GM18520 (cell line): Measurements from ENCODE around the gene PLXNA4.

Experiments
- ATAC-seq: cut with Tn5 transposase; IDR thresholded peaks from one replicate; pipeline ENCODE4 v1.9.1; 2021; ENCODE audit not compliant: unreplicated experiment

Gene PLXNA4

DNA sequence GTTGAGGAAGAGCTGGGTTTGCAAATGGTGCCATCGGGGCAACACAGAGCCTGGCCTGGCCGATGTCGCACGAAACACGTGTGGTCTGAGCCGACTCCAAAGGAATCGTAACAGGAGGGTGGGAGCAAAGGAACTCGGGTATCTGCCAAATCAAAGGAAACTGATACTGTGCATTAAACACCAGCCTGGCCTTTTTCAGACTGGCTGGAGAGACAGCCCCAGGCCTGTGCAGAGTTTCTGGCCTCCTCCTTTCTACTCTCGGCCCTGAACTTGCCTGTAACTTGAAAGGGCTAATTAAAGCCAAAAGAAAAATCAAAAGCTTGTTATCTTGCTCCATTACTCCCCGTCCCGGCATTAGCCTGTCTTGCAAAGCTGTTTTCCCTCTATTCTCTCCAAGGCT is 71.4 kb downstream of the PLXNA4 start:
- ATAC-seq, result no peak

DNA sequence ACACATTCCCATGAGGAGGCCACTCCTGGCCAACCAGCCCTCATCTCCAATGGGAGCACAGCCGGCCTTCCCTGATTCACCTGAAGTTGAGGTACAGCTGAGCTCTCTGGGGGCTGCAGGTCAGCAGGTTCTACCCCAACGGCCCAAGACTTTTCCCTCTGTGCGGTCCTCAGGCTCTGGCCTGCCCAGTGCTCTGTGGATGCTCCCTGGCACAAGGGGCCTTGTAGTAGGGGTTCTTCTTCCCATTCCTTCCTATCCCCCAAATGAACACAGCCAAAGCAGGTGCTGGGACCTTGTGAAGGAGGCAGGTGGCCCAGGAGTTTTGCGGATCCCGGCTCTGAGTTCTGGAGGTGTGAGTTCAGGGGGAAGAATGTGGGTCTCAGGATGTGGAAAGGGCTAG is 72.2 kb downstream of the PLXNA4 start:
- no peak for ATAC-seq

DNA sequence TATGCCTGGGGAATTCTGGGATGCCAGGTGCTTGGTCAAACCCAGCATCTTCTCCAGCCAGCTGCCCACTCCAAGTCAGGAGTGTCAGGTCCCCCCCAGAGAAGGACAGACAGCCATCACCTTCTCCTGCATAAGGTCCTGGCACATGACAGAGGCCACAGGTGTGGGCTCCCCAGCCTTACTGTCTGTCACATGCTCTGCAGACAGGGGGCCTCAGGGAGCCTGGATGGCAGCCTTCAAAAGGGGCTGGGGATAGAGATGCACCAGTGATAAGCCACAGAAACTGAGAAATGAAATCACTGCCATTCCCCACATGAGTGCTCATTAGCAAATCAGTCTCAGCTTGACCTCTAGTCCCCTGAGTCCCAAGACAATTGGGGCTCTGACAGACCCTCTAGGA is 72.9 kb downstream of the PLXNA4 start:
- ATAC-seq, result no peak

DNA sequence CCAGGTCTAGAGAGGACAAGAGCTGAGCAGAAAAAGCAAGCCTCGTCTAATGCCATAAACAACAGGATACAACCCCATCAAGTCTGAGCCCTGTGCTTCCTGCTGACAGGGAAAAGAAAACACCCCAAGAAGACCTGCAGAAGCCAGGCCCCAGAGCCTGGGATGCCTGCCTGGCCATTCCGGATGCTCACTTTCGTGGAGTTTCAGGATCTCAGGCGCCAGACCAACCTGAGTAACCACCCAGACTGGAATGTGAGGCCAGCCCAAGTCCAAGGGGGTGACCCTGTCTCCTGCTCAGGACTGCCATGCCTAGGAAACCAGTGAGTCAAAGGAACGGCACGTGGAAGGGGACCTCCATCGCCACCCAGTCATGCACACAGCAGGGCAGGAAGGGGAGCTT is 74.3 kb downstream of the PLXNA4 start:
- ATAC-seq, result no peak

DNA sequence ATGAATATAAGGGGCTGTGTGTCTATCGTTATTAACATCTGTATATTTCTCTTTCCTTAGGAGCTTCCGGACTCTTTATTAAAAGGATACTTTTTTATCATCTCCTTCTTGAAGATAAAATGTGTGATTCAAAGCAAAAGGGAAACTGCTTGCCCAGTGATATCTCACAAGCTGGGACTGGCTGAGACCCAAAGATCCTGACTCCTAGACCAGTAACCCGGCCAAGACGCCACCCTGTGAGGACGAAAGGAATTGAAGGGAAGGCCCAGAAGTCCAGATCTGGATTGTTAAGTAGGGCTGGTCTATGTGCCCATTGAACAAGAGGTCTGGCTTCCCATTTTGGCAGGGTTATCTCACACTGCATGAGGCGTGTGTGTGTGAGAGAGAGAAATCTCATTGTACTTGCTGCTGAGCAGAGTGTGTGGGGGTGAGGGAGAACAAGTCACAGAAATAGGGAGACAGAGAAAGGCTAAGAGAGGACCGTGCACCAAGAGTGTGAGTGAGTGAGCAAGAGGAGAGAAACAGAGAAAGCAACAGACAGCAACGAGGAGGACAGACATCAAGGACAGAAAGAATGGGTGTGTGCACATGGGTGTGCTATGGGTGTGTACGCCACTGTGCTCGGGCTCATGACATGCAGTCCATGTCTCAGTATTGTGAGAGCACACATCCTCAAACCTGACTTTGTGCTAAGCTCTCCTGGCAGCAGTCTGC is 75.4 kb downstream of the PLXNA4 start:
- ATAC-seq, result no peak

DNA sequence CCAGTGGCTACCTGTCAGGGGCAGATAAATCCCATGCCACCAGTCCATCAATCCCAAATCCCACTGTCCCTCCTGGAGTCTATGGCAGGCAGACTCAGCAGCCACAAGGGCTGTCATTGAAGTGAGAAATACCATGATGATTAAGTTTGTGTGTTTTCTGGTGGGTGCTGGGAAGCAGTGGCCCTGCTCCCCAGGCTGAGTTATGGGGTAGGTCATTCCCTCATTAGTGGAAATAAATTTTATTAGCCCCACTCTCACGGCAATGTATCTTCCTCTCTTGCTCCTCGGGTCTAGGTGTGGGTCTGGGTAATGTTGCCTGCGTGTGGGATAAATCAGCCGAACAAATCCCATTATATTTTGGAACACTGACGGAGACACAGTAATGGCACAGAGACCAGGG is 76.8 kb downstream of the PLXNA4 start:
- no peak for ATAC-seq

DNA sequence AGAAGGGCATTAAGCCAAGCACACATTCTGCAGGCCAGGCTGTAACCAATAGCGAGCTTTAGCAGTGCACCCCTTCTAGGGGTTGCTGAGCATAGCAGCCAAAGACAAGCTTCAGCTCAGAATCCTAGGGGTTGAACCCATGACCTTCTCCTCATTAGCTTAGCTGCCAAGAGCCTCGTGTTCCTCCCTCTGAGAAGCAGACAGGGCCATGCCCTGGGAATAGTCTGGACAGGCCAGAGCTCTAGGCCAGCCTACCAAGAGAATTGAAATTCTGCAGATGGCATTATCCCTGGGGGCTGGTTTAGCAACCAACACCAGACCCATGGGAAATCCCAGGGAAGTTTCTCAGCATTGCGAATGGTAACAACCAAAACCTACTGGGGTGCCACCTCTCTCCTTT is 77.2 kb downstream of the PLXNA4 start:
- ATAC-seq, result no peak

DNA sequence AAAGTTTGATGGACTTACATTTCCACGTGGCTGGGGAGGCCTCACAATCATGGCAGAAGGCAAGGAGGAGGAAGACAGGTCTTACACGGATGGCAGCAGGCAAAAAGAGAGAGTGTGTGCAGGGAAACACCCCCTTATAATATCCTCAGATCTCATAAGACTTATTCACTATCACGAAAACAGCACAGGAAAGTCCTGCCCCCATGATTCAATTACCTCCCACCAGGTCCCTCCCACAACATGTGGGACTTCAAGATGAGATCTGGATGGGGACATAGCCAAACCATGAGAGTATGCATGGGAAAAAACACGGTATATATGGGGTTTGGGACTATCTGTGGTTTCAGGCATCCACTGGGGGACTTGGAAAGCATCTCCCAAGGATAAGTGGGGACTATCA is 78.0 kb downstream of the PLXNA4 start:
- no peak for ATAC-seq

DNA sequence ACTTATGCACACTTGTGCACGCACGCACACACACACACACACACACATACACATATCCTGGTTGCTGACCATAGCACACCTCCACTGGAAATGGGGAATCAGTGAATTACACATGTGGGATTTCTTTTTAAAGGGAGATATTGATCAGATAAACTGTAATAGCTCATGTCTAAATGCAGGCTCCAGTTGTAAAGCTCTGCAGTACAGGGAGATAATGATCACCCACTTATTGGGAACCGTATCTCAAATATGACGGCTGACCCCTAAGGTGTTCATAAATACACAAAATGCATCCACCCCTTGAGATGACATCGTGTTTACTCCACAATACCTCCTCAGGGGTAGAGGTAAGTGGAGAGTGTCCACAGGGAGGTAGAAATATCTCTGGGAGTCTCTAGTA is 79.2 kb downstream of the PLXNA4 start:
- no peak for ATAC-seq

DNA sequence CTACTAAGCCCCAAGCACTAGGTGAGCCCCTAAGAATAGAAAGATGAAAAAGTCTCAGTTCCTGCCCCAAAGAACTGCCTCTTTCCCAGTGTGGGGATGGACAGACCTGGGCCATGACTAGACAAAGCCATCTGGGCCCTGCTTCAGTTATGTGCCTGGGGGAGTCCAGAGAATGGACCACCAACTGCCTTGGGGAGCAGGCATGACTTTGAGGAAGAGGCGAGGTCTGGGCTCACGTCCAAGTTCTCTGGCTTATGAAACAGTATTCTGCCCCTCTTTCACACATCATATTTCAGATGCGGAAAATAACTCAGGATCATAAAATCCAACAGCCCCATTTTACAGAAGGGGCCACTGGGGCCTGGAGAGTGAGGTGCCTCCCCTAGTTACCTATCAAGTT is 80.3 kb downstream of the PLXNA4 start:
- ATAC-seq, result no peak

DNA sequence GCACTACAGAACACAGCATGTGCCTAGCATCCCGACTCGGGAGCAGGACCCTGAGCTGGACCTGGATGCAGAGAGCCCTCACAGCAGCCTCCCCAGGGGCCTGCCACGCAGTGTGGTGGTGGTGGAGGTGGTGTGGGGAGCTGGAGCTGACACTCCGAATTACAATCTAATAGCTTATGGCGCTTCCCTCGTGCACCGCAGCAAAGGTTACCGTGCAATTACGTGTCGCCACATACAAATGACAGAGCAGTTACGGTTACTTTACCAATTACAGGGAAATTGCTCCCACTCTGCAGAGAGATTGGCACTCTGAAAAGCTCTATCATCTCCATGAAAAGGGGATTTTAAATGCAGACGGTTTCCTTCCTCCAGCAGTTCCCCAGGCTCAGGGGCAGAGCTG is 81.8 kb downstream of the PLXNA4 start:
- no peak for ATAC-seq

DNA sequence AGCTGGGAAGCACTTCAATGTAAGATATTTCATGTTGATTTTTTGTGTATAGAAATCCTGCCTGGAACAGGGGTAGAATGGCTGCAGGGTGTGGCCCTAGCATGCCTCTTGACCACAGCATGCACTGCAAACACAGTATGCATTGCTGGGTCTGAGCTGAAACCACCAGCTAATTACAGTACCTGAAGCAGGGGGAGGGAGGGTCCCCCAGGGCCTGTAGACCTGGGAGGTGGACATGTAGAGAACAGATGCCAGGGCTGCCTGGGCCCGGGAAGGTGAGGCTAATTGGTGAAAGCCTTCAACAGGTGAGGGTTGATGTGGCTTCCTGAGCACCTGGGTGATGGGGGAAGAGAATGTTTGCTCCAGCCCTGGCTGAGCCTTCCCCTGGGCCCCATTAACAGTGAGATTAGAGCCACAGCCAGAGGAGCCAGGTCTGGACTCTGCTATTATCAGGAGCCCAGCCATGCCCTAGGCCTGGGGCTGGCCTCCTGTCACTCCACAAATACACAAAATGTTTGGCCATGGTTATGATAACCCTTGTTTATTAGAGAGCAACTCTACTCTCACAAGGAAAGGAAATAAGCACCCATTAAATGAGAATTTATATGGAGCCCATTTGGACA is 83.3 kb downstream of the PLXNA4 start:
- no peak for ATAC-seq

DNA sequence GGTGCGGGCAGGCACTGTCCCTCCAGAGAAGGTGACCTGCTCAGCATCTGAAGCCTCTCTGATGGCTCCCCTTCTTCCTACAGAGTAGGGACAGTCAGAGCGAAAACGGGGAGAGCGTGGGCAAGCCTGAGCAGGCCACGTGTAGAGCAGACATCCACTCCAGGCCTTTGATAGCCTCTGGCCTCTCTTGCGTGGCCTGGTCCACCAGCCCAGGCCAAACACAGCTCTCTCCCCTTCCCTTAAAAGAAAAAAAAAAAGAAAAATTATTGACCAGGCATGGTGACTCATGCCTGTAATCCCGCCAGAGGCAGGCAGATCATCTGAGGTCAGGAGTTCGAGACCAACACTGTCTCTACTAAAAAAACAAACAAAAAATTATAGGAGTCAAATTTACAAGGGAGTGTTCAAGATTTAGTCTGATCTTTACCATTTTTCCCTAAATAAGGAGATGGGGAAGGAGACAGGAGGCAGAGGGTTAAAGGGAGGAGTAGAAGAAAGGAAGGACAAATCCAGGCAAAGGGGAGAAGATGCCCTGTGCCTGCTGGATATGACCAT is 84.8 kb downstream of the PLXNA4 start:
- no peak for ATAC-seq

DNA sequence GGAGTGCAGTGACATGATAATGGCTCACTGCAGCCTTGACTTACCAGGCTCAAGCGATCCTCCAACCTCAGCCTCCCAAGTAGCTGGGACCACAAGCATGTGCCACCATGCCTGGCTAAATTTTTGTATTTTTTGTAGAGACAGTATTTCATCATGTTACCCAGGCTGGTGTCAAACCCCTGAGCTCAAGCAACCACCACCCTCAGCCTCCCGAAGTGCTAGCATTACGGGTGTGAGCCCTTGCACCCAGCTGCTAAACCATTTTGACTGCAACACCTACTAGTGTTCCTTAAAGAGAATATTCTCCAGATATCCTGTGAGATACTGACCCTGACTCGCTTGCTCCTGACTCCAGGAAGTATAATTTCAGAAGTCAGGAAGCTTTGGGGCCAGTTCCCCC is 85.8 kb downstream of the PLXNA4 start:
- ATAC-seq, result no peak

DNA sequence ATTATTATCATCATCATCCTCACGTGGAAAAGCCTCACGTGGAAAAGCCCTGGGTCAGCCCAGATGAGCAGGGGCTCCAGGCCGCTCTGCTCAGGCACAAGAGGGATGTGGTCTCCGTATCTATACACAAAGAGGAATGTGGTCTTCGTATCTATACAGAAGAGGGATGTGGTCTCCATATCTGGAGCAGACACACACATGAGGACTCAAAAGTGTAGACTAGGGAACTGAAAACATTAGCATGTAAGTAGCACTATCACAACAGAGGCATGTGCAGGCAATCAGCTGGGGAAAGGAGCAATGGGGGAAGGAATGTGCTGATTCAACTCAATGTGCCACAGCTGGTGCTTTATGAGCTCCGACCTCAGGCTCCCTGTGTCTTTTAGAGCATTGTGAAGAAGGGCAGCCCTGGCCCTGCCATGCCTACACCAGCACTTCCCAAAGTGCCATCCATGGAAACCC is 86.5 kb downstream of the PLXNA4 start:
- no peak for ATAC-seq

DNA sequence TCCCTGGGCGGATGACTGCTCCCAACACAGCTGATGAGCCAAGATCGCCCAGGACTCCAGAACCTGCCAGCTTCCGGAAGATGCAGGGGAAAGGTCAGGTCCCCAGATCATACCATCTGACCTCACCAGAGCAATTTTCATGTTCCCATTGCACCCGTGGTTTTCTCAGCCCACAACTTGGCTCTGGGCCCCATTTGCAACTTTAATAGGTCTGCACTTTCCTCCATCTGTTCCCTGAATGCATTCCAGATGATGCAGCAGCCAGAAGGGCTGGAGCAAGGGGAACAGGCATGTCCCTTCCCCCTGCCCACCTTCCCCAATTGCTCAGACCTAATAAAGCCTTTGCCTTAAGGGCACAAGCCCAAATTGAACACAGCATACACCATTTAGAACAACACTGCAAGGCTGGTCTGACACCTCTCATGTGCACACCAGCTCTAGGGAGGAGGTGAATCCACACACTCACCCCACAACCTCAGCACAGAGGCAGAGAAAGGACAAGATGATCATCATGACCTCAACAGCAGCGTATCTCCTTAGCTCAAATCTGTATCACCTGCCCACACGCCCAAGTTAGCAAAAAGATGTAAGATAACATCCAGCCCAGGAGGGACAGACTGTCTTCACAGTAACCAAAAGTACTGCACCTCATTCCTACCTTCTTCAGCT is 87.5 kb downstream of the PLXNA4 start:
- no peak for ATAC-seq

DNA sequence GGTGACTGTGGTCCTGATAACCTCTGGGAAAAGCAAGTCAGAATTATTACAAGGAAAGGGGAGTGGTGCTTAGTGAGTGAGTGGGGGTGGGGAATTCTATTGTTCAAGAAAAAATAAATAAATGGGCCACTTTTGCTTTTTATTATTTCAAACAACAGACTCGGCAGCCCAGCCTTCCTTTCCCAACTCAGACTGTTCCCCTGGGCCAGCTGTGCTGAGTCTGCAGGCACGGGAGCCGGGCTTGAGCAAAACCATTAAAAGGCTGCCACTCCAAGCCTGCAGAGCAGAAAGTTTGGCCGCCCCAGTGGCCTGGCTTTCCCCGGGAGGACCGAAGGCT is 90.0 kb downstream of the PLXNA4 start:
- no peak for ATAC-seq

DNA sequence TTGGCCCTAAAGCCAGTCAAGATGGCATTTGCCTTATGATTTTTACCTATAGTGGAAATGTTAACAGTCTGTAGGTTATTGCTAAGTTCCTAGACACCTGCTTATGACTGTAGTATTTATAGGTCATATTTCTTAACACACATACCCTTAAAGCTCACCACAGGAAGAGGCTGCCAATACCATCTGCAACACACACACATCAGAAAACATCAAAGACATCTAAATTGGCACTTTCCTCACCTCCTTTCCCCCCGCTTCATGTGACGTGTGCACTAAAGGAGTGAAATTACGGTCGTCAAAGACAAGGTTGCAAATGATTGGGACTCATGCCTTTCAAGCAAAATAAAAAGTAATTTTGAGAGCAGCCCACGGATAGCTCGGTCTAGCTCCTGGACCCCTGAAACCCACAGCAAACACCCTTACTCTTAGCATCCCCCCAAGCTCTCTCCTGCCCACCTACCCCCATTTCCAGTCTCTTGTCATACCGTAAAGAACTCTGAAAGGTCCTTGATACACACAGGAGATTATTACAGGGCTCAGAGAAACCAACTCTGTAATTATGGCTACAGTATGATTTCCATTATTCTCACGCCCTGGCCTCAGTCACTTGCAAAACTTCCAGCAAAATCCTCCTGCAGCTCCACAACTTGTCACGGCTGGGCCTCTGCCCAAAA is 90.5 kb downstream of the PLXNA4 start:
- ATAC-seq, result no peak

DNA sequence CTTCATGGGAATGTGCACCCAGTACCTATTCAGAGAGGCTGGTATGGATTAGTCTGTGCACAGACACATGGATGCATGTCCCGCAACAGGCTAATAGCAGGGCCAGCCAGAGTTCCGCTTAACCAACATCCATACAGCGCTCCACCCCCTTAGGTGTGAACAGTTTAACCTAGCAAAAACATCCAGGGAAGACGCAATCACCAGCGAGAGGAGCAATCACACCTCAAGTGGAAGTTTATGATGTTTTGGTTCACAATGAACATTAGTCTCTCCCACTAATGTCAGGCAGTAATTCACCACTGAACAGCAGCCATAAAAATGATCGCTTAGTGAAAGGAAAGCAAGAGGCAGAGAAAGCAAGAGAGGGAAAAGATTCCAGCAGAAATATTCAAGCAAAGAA is 91.1 kb downstream of the PLXNA4 start:
- no peak for ATAC-seq

DNA sequence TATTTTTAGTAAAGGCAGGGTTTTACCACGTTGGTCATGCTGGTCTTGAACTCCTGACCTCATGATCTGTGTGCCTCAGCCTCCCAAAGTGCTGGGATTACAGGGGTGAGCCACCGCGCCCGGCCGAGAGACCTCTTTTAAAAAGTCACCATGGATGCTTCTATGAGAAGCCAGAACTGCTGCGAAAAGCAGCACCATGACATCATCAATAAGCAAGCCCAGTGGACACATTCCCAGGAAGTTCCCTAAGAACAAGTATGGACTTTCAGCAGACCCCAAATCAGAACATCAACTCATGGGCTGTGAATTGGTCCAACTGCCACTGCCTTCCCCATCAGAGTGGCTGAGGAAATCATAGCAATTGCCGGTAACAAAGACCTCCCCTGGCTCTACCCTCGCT is 93.4 kb downstream of the PLXNA4 start:
- no peak for ATAC-seq

DNA sequence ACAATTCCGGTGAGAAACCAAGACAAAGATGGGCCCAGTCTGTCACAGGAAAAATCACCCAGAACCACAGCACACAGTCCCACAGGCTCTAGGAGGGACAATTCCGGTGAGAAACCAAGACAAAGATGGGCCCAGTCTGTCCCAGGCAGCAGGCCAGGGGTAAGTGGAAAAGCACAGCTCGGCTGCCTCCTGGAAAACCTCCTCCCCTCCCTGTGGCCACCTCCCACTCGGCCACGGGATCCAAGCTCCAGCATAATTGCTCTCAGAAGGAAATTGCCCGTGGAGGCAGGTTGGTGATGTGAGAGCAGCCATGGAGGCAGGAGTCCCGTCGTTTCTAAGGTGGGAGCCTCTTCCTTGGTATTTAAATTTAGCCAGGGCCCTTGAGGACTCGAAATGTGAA is 95.7 kb downstream of the PLXNA4 start:
- ATAC-seq, result no peak

DNA sequence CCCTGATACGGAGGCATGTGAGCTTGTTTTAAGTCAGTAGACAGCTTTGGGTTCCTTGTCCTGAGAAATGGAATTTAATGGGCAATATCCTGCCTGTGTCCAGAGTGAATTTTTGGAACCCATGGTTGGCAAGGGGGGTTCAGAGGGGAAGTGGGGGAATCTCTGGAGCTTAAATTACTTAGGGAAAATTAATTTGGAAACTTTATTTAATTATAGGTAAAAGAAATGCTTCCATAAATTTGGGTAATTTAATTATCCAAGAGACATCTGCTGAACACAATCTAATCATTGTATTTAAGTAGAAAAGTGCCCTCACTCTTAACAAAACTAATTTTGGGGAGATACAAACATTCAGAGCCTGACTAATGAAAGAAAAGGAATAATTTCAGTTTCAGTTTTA is 99.7 kb downstream of the PLXNA4 start:
- ATAC-seq, result no peak
